CD4-positive, alpha-beta T cell treated with Interleukin-4 for 4 hours (primary cell): ENCODE data around the gene ARMC5.
A peak's percentile ranks its signal among the peaks of the same experiment; 100 is the strongest.
"Not testable (repeated sequence)": the region's sequence is repeated elsewhere in the genome, so short reads cannot be mapped to it uniquely, and the experiment has no call there.

Source experiments
- DNase-seq: peaks from one replicate; pipeline ENCODE4 v3.0.0-alpha.2; 2020

The ARMC5 gene

GRCh38 chr16:31436221-31437045, 22.9 kb upstream of the ARMC5 start:
- DNase-seq: no peak

- DNase-seq: no peak
These were observed 20.9 kb upstream of the ARMC5 start for GRCh38 chr16:31438414-31438813.

DNA sequence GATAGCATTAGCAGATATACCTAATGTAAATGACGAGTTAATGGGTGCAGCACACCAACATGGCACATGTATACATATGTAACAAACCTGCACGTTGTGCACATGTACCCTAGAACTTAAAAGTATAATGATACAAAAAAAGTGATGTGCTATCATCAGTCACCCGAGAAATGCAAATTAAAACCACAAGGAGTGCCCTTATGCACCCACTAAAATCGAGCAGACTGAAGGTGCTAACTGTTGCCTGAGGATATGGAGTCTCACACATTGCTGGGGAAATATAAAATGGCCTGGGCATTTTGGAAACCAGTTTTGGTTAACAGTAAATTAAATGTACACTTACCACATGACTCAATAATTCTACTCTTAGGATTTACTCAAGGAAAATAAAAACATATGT, 20.3 kb upstream of the ARMC5 start:
- DNase-seq: not testable (repeated sequence)

GRCh38 chr16:31439519-31439918, 19.8 kb upstream of the ARMC5 start:
- DNase-seq: no peak

GRCh38 chr16:31440516-31441184, 18.7 kb upstream of the ARMC5 start:
- no peak for DNase-seq

DNA sequence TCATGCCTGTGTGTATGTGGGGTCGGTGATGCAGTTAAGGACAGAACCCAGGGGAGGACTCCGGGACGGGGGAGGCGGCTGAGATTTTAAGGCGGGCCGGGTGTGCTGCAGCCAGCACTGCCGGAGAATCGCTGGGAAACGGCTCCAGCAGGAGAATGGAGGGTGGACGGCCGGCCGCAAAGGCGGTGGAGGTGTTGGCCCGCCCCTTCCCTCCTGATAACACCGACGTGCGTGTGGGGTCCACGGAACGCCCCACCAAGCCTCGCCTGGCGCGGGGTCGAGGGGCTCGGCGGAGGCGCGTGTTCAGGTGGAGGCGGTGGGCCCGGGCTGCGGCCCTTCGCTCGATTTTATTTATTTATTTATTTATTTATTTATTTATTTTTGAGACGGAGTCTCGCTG, 17.3 kb upstream of the ARMC5 start:
- DNase-seq: no peak

- DNase-seq: not testable (repeated sequence)
These were observed 13.4 kb upstream of the ARMC5 start for GRCh38 chr16:31445931-31446330.

- DNase-seq: no peak
These were observed 8.1 kb upstream of the ARMC5 start for GRCh38 chr16:31451201-31451600.

GRCh38 chr16:31451681-31452351, 7.5 kb upstream of the ARMC5 start:
- no peak for DNase-seq

DNA sequence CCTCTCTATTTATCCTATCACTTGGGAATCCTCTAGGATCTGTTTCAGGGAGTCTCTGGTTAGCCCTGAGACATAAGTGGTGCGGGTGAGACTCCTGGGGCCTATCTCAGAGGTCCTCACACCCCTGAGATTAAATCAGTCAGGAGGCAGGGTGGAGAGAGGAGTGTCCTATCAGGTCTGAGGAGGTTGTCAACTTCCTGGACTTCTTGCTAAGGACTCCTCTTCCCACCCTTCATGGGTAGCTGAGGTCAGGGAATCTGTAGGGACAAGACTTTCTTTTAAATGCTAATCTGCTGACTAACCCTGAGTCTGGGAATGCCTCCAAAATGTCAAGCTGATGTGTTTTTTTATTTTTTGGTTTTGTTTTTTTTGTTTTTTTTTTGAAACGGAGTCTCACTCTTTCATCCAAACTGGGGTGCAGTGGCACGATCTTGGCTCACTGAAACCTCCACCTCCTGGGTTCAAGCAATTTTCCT, 6.6 kb upstream of the ARMC5 start:
- DNase-seq: no peak

DNA sequence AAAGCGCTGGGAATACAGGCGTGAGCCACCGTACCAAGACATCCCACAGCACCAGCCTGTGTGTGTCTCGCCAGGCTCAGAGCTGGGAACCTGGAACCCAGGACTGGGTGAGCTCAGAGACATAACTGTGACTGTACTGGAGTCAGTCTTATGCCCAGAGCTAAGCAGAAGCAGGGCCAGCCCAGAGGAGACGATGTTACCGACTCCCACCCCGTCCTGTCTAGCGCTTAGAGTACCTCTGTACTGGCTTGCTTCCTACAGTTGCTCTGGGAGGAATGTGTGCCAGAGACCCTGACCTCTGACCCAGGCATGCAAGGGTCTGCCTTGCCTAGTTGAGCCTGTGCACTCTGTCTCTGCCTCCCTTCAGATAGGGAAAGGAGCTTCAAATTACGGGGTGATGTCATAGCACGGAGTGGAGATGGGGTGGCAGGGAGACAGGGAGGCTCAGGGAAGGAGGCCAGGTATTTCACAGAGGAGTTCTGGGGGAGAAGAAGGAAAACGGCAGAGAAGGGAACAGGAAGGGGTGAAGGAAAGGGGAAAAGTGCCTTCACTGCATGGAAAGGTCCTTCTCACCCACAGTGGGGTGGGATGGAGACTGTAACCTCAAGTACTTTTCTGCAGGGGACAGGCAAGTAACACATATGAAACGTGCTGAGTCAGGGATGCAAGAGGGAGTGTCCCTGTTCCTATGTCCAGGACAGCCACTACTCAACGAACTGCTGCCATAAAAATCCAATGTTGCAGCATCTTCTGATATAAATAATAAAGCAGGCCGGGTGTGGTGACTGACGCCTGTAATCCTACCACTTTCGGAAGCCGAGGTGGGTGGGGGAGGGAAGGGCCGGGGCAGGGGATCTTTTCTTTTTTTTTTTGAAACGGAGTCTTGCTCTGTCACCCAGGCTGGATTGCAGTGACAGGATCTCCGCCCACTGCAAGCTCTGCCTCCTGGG, 5.8 kb upstream of the ARMC5 start:
- DNase-seq: no peak

- peak; percentile 24 for DNase-seq
These were observed 3.5 kb upstream of the ARMC5 start for GRCh38 chr16:31455601-31456314.

GRCh38 chr16:31456988-31457360, 2.3 kb upstream of the ARMC5 start:
- DNase-seq: no peak

DNA sequence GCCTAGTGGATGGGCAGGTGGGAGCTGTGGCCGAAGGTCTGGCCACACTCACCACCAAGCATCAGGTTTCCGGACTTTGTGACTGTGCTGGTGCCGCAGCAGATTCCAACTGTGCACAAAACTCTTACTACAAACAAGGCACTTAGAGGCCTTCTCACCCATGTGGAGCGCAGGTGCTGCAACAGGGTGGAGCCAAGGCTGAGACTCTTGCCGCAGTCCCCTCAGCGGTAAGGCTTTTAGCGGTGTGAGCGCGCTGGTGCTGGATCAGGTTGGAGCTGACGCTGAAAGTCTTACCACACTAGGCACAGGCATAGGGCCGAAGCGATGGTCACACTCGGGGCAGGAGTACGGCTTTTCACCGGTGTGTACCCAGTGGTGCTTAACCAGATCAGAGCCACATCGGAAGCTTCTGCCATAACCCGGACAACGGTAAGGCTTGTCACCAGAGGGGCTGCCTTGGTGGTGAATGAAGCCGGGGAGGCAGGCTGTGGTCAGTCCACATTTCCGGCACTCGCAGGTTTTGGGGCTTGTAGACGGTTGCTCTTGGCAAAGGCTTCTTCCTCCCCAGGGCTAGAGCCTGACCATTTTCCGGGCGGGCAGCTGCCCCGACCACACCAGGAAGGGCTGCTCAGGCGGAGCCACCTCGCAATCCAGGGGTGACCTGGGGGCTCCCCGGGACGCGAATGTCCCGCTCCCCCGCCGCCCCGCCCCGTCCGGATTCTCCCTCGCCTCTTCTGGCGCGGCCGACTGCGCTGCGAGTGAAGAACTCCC, 1.0 kb upstream of the ARMC5 start:
- DNase-seq: peak; percentile 36

DNA sequence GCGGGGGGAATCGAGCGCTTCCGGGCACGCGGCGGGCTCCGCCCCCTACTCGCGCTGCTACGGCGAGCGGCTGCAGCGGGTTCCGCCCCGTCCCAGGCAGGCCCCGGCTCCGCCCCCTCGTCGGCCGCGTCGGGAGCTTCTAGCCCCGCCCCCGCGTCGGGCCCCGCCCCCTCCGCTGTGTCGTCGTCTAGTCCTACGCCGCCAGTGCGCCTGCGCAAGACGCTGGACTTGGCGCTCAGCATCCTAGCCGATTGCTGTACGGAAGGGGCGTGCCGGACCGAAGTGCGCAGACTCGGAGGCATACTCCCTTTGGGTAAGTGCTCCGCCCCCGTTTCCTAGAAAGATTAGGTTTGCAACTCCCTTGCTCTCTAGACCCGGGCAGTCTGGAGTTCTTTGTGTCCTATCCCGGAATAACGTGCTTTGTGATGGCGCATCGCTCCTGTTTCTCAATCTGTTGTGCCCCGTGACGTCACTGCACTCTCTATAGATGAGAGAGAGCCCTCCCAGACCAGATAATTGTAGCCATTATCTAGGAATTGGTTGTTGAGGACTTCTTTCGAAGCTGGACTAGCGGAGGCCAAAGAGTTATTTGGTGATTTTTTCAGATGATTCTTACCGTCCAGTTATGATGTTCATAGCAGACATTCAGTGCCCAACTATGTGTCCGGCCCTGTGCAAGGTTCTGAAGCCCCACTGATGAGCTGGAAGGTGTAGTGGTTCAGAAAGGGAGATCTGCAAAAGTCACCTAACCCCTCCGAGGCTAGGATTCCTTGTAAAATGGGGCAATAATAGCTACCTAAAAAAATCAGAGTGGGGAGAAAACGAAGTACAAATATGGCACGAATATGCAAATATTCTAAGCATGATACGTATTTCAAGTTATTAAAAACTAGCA, 633 bp downstream of the ARMC5 start:
- DNase-seq: peak; percentile 98

GRCh38 chr16:31460582-31461002, 1.3 kb downstream of the ARMC5 start:
- DNase-seq: peak; percentile 60

- DNase-seq: no peak
These were observed 2.1 kb downstream of the ARMC5 start for GRCh38 chr16:31461201-31461920.

- DNase-seq: no peak
These were observed 2.9 kb downstream of the ARMC5 start for GRCh38 chr16:31461921-31462804.
